ENCODE measurements around the gene SLC38A8.

The SLC38A8 gene

GRCh38 chr16:84031556-84031955, 11.0 kb downstream of the SLC38A8 start:
- no peak for DNase-seq (ENCODE audit: low read depth)

GRCh38 chr16:84029297-84030047, 13.1 kb downstream of the SLC38A8 start:
- no peak for DNase-seq (ENCODE audit: low read depth)

GRCh38 chr16:84027625-84028024, 15.0 kb downstream of the SLC38A8 start:
- no peak for DNase-seq (ENCODE audit: low read depth)

GRCh38 chr16:84026606-84027005, 16.0 kb downstream of the SLC38A8 start:
- DNase-seq (ENCODE audit: low read depth) = no peak

GRCh38 chr16:84024854-84025253, 17.7 kb downstream of the SLC38A8 start:
- no peak for DNase-seq (ENCODE audit: low read depth)

GRCh38 chr16:84022644-84023043, 20.0 kb downstream of the SLC38A8 start:
- DNase-seq (ENCODE audit: low read depth) = no peak

GRCh38 chr16:84021488-84021887, 21.1 kb downstream of the SLC38A8 start:
- DNase-seq (ENCODE audit: low read depth) = no peak

GRCh38 chr16:84020353-84020752, 22.2 kb downstream of the SLC38A8 start:
- no peak for DNase-seq (ENCODE audit: low read depth)

- no peak for DNase-seq (ENCODE audit: low read depth)
Observed at GRCh38 chr16:84018710-84019109, 23.9 kb downstream of the SLC38A8 start.

GRCh38 chr16:84016477-84016876, 26.1 kb downstream of the SLC38A8 start:
- no peak for DNase-seq (ENCODE audit: low read depth)

- no peak for DNase-seq (ENCODE audit: low read depth)
Observed at GRCh38 chr16:84015399-84015798, 27.2 kb downstream of the SLC38A8 start.

- no peak for DNase-seq (ENCODE audit: low read depth)
Observed at GRCh38 chr16:84014570-84015327, 27.8 kb downstream of the SLC38A8 start.

- DNase-seq (ENCODE audit: low read depth) = no peak
Observed at GRCh38 chr16:84013787-84014569, 28.6 kb downstream of the SLC38A8 start.

GRCh38 chr16:84009282-84009681, 33.3 kb downstream of the SLC38A8 start:
- no peak for DNase-seq (ENCODE audit: low read depth)

- no peak for DNase-seq (ENCODE audit: low read depth)
Observed at GRCh38 chr16:84007965-84008364, 34.6 kb downstream of the SLC38A8 start.

GRCh38 chr16:84007520-84007919, 35.1 kb downstream of the SLC38A8 start:
- no peak for DNase-seq (ENCODE audit: low read depth)

- DNase-seq (ENCODE audit: low read depth) = no peak
Observed at GRCh38 chr16:84005391-84005790, 37.2 kb downstream of the SLC38A8 start.

- DNase-seq (ENCODE audit: low read depth) = no peak
Observed at GRCh38 chr16:84004442-84004841, 38.2 kb downstream of the SLC38A8 start.

GRCh38 chr16:84003038-84003437, 39.6 kb downstream of the SLC38A8 start:
- DNase-seq (ENCODE audit: low read depth) = no peak

GRCh38 chr16:84001726-84002125, 40.9 kb downstream of the SLC38A8 start:
- no peak for DNase-seq (ENCODE audit: low read depth)

GRCh38 chr16:84000989-84001642, 41.5 kb downstream of the SLC38A8 start:
- no peak for DNase-seq (ENCODE audit: low read depth)

- DNase-seq (ENCODE audit: low read depth) = no peak
Observed at GRCh38 chr16:83998091-83998490, 44.5 kb downstream of the SLC38A8 start.

Measured in activated gamma-delta T cell treated with anti-CD3 and anti-CD28 coated beads, Interleukin-2, amount 50 U/mL, for 16 hours (primary cell).